Ishikawa (cell line): ENCODE data around the gene TNFRSF9.

Experiments used
- EP300 ChIP-seq: IDR thresholded peaks from 2 replicates; pipeline ENCODE4 v1.6.1; 2012; ENCODE audit warnings: borderline replicate concordance
- FOXM1 ChIP-seq: IDR thresholded peaks from 2 replicates; pipeline ENCODE4 v1.6.1; 2012; ENCODE audit warnings: low read depth, borderline replicate concordance
- MAX ChIP-seq: IDR thresholded peaks from 2 replicates; pipeline ENCODE4 v1.6.1; 2012
- RAD21 ChIP-seq: IDR thresholded peaks from 2 replicates; pipeline ENCODE4 v1.6.1; 2012; ENCODE audit warnings: low read depth
- REST ChIP-seq: IDR thresholded peaks from 2 replicates; pipeline ENCODE4 v1.6.1; 2012; ENCODE audit warnings: low read depth, mild to moderate bottlenecking
- TAF1 ChIP-seq: IDR thresholded peaks from 2 replicates; pipeline ENCODE4 v1.6.1; 2012; ENCODE audit warnings: low read depth, mild to moderate bottlenecking
- TCF12 ChIP-seq: IDR thresholded peaks from 2 replicates; pipeline ENCODE4 v1.6.1; 2012; ENCODE audit warnings: low read depth
- TEAD4 ChIP-seq: IDR thresholded peaks from 2 replicates; pipeline ENCODE4 v1.6.1; 2012
- USF1 ChIP-seq: IDR thresholded peaks from 2 replicates; pipeline ENCODE4 v1.6.1; 2012
- YY1 ChIP-seq: IDR thresholded peaks from 2 replicates; pipeline ENCODE4 v1.6.1; 2012; ENCODE audit warnings: low read depth

GRCh38 chr1:7987528-7987927 is 46.9 kb upstream of the TNFRSF9 start:
- TF ChIP-seq MAX (no peak), RAD21 (no peak), YY1 (no peak), TAF1 (no peak), TCF12 (no peak), TEAD4 (no peak), USF1 (no peak), EP300 (no peak), FOXM1 (no peak), REST (no peak)
